GM21381 (cell line): ENCODE measurements around the gene SPTSSA.
"Not testable (repeated sequence)": the region's sequence is repeated elsewhere in the genome, so short reads cannot be mapped to it uniquely, and the experiment has no call there.

Experiments
- ATAC-seq: cut with Tn5 transposase; IDR thresholded peaks from one replicate; pipeline ENCODE4 v1.9.1; 2021; ENCODE audit warnings: mild to moderate bottlenecking, moderate library complexity; ENCODE audit not compliant: unreplicated experiment

The SPTSSA gene

GRCh38 chr14:34462132-34462893 is at the start of gene SPTSSA:
SPTSSA (minus strand) TSS chr14:34462240; CDS start chr14:34462207, 33 bp downstream.
- ATAC-seq = peak; percentile 89

- ATAC-seq = no peak
Measured at GRCh38 chr14:34507884-34508283, 45.8 kb upstream of the SPTSSA start.

DNA sequence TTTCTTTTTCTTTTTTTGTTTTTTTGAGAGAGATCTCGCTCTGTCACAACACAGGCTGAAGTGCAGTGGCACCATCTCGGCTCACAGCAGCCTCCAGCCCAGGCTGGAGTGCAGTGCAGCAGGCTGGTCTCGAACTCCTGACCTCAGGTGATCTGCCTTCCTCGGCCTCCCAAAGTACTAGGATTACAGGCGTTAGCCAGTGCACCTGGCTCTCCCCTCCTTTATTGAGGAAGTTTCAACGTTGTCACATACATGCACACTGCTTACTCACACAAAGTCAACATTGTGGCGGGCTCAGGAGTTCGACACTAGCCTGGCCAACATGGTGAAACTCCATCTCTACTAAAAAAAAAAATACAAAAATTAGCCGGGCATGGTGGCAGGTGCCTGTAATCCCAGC is 45.4 kb upstream of the SPTSSA start:
- no peak for ATAC-seq

DNA sequence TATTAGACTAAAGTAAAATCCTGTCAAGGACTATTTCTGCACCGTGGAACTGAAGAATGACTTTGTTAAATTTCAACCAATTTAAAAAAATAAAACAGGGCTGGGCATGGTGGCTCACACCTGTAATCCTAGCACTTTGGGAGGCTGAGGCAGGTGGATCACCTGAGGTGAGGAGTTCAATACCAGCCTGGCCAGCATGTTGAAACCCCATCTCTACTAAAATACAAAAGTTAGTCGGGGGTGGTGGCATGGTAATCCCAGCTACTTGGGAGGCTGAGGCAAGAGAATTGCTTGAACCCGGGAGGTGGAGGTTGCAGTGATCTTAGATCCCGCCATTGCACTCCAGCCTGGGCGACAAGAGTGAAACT is 43.1 kb upstream of the SPTSSA start:
- ATAC-seq = not testable (repeated sequence)

- not testable (repeated sequence) for ATAC-seq
Measured at GRCh38 chr14:34504027-34504426, 42.0 kb upstream of the SPTSSA start.

DNA sequence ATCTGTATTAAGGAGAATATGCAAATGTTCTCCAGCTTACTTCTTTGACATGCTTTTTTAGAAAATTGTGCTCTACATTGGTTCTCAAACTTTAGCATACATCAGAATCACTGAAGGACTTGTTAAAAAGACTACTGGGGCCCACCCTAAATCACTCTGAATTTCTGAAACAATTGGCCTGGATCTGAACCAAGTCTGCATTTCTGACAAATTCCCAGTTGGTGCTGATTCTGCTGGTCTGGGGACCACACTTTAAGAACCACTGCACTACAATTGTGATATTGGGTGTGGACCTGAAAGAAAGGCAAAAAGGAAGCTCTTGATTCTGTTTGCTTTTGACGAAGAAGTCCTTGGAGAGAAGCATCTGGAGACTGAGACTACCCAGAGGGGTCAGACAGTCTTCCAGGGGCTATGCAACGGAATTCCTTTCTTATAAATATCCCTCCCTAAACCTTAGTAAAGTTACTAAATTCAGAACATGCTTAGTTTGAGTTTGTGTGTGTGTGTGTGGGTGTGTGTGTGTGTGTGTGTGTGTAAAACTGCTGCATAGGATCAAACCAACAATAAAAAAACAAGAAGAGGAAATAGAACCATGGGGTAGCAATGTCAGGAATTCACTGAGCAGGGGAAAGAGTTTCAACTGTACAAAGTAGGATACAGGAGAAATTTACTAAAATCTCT is 40.6 kb upstream of the SPTSSA start:
- no peak for ATAC-seq

GRCh38 chr14:34502001-34502400 is 40.0 kb upstream of the SPTSSA start:
- no peak for ATAC-seq

DNA sequence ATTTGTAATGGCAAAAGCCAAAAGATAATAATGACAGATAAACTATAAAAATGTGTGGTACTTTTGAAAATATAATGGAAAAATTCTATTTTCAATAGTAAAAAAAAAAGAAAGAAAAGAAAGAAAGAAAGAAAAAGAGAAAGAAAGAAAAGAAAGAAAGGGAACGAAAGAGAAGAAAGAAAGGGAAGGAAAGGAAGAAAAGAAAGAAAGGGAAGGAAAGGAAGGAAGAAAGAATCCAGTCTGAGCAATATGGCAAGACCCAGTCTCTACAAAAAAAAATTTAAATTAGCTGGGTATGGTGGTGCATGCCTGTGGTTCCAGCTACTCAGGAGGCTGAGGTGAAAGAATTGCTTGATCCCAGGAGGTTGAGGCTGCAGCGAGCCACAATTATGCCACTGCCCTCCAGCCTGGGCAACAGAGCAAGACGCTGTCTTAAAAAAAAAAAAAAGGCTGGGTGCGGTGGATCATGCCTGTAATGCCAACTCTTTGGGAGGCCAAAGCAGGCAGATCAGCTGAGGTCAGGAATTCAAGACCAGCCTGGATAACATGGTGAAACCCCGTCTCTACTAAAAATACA is 39.1 kb upstream of the SPTSSA start:
- no peak for ATAC-seq

DNA sequence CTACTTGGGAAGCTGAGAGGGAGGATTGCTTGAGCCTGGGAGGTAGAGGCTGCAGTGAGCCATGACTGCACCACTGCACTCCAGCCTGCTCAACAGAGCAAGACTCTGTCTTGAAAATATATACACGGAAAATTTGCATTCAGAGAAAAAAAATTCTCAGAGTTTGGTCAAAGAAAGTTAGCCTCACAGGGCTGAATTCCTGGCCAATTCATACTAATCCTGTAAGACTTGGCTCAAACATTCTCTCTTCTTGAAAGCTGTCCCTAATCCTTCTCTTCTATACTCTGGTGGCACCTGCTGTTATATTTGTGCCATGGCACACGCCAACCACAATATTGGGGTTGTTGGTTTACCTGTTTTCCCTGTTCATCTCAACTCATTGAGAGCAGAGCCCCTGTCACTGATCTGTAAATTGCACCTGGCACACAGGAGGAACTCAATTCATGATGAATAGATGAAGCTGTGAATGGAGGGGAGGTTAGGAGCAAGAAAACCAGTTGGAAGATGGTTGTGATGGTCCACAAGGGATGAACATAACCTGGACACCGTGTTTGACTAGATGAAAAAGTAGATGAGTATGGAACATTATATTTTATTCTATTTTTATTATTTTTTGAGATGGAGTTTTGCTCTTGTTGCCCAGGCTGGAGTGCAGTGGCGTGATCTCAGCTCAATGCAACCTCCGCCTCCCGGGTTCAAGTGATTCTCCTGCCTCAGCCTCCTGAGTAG is 36.8 kb upstream of the SPTSSA start:
- ATAC-seq = no peak

GRCh38 chr14:34496679-34497513 is 34.9 kb upstream of the SPTSSA start:
- ATAC-seq = no peak

GRCh38 chr14:34496007-34496678 is 34.1 kb upstream of the SPTSSA start:
- ATAC-seq = no peak

DNA sequence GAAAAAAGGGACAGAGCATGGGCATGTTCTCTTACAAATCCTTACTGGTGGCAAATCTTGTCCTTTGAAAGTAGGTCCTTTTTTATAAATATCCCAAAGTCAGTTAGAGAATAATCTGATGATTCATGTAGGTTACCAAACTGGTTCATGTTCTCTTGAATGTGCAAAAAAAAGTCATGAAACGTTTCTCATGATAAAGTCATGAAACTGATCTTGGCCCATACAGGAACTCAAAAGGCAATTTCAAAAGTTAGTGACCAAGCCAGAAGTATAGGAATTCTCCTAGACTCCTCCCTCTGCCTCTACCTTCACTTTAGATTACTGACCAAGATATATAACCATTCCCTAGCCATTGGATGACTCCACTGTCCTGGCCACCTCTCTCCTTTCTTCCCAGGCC is 27.3 kb upstream of the SPTSSA start:
- no peak for ATAC-seq

DNA sequence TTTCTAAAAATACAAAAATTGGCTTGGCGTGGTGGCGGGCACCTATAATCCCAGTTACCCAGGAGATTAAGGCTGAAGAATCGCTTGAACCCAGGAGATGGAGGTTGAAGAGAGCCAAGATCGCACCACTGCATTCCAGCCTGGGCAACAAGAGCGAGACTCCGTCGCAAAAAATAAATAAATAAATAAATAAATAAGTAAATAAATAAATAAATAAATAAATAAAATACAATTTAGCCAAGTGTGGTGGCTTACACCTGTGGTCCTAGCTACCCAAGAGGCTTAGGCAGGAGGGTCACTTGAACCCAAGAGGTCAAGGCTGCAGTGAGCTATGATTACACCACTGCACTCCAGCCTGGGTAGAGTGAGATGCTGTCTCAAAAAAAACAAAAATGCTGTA is 26.5 kb upstream of the SPTSSA start:
- ATAC-seq = no peak

GRCh38 chr14:34484726-34485125 is 22.7 kb upstream of the SPTSSA start:
- ATAC-seq = no peak

DNA sequence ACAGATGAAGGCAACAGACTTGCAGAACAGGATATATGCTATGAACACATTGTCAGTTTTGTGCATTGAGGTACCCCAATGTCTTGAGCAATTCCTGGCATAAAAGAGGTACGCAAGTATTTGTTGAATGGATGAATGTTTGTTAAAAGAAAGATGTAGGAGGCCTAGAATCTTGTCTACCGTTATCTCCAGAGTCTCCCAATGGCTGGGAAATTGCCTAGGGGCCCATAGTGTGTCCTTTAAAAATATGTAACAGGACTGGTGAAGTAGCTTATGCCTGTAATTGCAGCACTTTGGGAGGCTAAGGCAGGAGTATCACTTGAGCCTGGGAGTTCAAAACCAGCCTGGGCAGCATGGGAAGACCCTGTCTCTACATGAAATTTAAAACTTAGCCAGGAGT is 20.4 kb upstream of the SPTSSA start:
- ATAC-seq = no peak

- ATAC-seq = no peak
Measured at GRCh38 chr14:34479694-34480093, 17.7 kb upstream of the SPTSSA start.

DNA sequence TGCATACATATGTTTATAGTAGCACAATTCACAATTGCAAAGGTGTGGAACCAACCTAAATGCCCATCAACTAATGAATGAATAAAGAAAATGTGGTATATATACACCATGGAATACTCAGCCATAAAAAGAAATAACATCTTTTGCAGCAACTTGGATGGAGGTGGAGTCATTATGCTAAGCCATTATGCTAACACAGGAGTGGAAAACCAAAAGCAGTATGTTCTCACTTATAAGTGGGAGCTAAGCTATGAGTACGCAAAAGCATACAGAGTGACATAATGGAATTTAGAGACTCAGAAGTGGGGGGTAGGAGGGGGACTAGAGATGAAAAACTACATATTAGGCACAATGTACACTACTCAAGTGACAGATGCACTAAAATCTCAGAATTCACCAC is 16.2 kb upstream of the SPTSSA start:
- no peak for ATAC-seq

DNA sequence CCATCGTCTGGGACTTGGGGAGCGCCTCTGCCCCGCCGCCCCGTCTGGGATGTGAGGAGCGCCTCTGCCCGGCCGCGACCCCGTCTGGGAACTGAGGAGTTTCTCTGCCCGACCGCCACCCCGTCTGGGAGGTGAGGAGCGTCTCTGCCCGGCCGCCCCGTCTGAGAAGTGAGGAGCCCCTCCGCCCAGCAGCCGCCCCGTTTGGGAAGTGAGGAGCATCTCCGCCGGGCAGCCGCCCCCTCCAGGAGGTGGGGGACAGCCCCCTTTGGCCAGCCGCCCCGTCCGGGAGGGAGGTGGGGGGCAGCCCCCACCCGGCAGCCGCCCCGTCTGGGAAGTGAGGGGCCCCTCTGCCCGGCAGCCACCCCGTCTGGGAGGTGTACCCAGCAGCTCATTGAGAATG is 14.0 kb upstream of the SPTSSA start:
- not testable (repeated sequence) for ATAC-seq

- ATAC-seq = no peak
Measured at GRCh38 chr14:34475163-34475562, 13.1 kb upstream of the SPTSSA start.

- ATAC-seq = no peak
Measured at GRCh38 chr14:34474187-34474679, 12.2 kb upstream of the SPTSSA start.
